Measurements from ENCODE around the gene H2BK1.
A peak's percentile ranks its signal among the peaks of the same experiment; 100 is the strongest.

H2BK1 gene

GRCh38 chr7:151173386-151174245, 36.7 kb downstream of the H2BK1 start:
- ATAC-seq (peak; percentile 25), DNase-seq (no peak)
- H3K27me3 Mint-ChIP-seq, result peaks cover 88% of the 10 kb centered on the region
- no peak overlapping the region for H3K4me3 Mint-ChIP-seq
- peaks cover 11% of the 10 kb centered on the region for H3K4me1 Mint-ChIP-seq
- H3K9me3 Mint-ChIP-seq, result no peaks in the 10 kb centered on the region
- no peak overlapping the region for H3K27ac Mint-ChIP-seq

- H3K4me3 Mint-ChIP-seq, result no peak overlapping the region
- ATAC-seq (peak; percentile 61), DNase-seq (peak; percentile 83)
- H3K9me3 Mint-ChIP-seq, result no peaks in the 10 kb centered on the region
- no peak overlapping the region for H3K27ac Mint-ChIP-seq
- H3K27me3 Mint-ChIP-seq, result peaks cover 90% of the 10 kb centered on the region
- peaks cover 16% of the 10 kb centered on the region for H3K4me1 Mint-ChIP-seq
Measured at GRCh38 chr7:151172273-151173141, 37.8 kb downstream of the H2BK1 start.

GRCh38 chr7:151168787-151169162, 41.5 kb downstream of the H2BK1 start:
- Mint-ChIP-seq H3K27me3 (peaks cover 61% of the 10 kb centered on the region), H3K4me3 (peak overlapping the region; percentile 69 to 83), H3K9me3 (no peaks in the 10 kb centered on the region), H3K27ac (no peak overlapping the region), H3K4me1 (peaks cover 16% of the 10 kb centered on the region)
- ATAC-seq (no peak), DNase-seq (no peak)

DNA sequence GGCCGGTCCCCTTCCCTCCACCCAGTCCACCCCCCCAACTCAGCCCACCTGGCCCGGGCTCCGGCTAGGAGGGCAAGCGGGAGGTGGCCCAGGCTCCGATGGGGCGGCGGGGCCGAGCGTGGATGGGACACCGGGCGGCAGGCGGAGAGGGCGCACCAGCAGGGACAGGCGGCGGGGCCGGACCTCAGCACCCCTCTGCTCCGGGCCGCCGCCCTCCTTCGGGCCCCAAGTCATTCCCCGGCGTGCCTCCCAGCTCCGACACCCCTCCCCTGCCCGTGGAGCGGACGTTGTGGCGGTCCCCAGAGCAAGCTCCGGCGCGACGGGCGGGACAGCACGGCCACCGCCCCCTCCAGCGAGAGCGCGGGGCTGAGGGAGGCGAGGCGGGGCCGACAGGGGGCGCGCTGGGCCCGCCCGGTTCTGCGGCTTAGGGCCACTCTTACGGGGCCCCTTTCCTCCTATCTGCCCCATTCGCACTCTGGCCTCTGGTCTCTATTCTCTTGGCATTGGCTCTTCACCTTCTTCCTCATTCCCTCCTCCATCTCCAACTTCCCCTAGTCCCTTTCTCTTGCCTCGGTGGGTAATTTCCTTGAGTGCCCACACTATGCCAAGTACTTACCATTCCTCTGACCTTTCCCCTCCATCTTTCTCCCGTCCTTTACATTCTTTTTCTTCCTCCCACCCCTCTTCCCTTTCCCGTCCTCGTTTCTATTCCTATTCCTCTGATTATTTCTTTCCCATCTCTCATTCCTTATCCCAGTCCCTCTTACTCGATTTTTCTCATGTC, 42.1 kb downstream of the H2BK1 start:
- Mint-ChIP-seq H3K27me3 (peaks cover 56% of the 10 kb centered on the region), H3K4me3 (peak overlapping the region; percentile 69 to 83), H3K9me3 (no peaks in the 10 kb centered on the region), H3K27ac (no peak overlapping the region), H3K4me1 (peaks cover 16% of the 10 kb centered on the region)
- ATAC-seq, result peak; percentile 90
- DNase-seq, result peak; percentile 68 to 72

DNA sequence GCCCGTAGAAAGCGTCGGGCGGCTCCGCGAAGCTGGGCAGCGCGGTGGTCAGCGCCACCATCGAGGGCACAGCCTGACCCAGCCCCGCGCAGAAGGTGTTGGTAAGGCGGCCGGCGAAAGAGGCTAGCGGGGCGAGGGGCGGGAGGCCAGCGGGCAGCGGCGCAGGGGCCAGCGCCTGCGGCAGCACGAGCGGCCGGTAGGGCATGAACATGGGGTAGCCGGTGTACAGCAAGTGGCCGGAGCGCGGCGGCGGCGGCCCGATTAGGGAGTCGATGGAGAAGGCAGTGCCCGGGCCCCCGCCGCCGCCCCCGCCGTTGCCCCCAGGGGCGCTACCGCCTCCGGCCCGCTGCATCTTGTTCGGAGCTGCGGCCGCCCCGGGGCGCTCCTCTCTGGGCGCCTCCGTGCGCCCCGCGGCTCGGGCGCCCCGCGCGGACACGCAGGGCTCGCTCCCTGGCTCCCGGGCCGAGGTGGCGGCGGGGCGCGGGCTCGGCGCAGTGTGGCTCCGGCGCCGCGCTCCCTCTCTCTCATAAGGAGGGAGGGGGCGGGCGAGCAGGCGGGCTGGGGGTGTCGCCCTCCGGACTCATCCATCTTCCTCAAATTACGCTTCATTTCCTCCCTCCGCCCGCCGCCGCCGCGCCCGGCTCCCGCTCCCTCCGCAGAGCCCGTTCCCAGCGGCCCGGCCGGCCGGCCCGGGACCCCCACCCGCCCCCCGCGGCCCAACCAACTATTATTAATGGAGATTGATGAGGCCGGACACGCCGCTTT, 42.9 kb downstream of the H2BK1 start, which contains the start of gene GBX1:
Gene GBX1, minus strand, starts transcription at position 498 of the 765 bp plus-strand sequence. Its CDS starts 146 bp downstream, at position 352.
- H3K27me3 Mint-ChIP-seq, result peaks cover 48% of the 10 kb centered on the region
- H3K9me3 Mint-ChIP-seq, result no peaks in the 10 kb centered on the region
- peaks cover 11% of the 10 kb centered on the region for H3K4me1 Mint-ChIP-seq
- peak within 1 kb of the TSS; percentile 69 to 83 for H3K4me3 Mint-ChIP-seq
- no peak within 1 kb of the TSS for H3K27ac Mint-ChIP-seq
- peak; percentile 51 for ATAC-seq
- DNase-seq, result no peak

DNA sequence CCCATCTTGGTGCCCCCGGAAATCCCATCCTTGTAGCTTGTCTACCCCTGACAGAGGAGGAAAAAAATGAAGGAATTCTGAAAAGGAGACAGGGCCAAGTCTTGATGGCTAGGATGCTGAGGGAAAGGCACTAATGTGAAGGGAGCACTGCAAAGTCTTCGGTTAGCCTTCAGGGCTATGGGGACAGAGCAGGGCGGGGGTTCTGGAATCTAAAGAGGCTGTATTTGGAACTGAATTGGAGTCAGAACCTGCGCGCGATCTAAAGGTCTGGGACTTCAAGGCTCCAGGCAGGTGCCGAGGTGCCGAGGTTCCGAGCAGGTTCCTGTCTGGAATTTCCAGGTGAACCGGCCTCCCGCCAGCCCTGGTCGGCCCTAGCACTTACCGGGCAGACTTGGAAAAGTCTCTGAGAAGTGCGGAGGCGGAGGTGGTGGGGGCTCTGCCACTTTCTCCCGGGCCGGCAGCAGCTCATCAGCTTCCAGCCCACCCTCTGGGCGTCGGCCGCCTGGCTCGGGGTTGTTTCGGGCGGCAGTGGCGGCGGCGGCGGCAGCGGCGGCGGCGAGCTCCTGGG, 43.6 kb downstream of the H2BK1 start:
- Mint-ChIP-seq H3K4me1 (peaks cover 9% of the 10 kb centered on the region), H3K27ac (no peak overlapping the region), H3K4me3 (peak overlapping the region; percentile 22 to 49), H3K27me3 (peaks cover 41% of the 10 kb centered on the region), H3K9me3 (no peaks in the 10 kb centered on the region)
- DNase-seq (no peak), ATAC-seq (no peak)

DNA sequence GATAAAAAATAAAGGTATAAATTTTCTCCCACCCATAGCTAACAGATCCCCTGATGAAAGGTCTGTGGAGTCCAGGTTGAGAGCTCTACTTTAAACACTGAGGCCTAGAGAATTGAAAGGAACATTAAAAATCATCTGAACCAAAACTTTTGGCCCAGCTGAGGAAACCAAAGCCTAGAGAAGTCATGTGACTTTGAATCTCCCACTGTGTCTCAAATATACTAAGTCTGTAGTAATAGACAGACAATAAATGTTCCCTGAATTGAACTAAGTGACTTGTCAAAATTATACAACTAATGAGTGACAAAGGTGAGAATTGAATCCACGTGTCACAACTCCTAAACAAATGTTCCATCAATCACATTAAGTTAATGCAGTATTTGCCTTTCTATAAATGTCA, 48.5 kb downstream of the H2BK1 start:
- DNase-seq (no peak), ATAC-seq (no peak)
- Mint-ChIP-seq H3K4me3 (no peak overlapping the region), H3K4me1 (no peaks in the 10 kb centered on the region), H3K9me3 (no peaks in the 10 kb centered on the region), H3K27ac (no peak overlapping the region), H3K27me3 (peaks cover 7% of the 10 kb centered on the region)
